ENCODE results near the gene TMEM242.

TMEM242 gene

DNA sequence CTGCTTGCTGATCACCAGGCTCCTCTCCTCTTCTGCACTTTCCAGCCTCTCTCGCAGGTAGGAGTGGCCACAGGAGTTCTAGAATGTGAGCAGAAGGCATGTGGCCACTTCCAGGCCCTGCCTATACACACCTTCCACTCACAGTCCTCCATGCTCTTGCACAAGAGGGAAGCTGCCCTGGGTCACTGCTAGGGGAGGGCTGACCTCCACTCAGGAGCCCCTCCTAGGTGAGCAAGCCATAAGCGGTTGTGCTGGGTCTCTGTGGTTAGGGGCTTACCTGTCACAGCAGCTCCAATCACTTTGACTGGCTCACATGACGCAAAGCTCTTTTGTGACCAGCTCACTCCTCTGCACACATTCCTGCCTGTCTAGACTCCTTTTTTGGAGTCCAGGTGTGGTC, 68.2 kb downstream of the TMEM242 start:
- no peak for ATAC-seq

GRCh38 chr6:157254538-157254937, 68.8 kb downstream of the TMEM242 start:
- no peak for ATAC-seq
- TF ChIP-seq POU6F1 (CRISPR knock-in tag; IDR thresholded peaks at IDR 0.05; ENCODE audit: borderline replicate concordance, low read depth) (no peak), ZNF565 (CRISPR knock-in tag; conservative IDR thresholded peaks at IDR 0.05; ENCODE audit: low read depth) (no peak), GLIS3 (CRISPR knock-in tag; IDR thresholded peaks at IDR 0.05) (no peak), CSDC2 (CRISPR knock-in tag; IDR thresholded peaks at IDR 0.05) (no peak), BACH2 (CRISPR knock-in tag; IDR thresholded peaks at IDR 0.05; ENCODE audit: borderline replicate concordance) (no peak), RARB (CRISPR knock-in tag; IDR thresholded peaks at IDR 0.05) (no peak), PATZ1 (CRISPR knock-in tag; IDR thresholded peaks at IDR 0.05; ENCODE audit: borderline replicate concordance) (no peak)
- TF ChIP-seq, protein P1, sequence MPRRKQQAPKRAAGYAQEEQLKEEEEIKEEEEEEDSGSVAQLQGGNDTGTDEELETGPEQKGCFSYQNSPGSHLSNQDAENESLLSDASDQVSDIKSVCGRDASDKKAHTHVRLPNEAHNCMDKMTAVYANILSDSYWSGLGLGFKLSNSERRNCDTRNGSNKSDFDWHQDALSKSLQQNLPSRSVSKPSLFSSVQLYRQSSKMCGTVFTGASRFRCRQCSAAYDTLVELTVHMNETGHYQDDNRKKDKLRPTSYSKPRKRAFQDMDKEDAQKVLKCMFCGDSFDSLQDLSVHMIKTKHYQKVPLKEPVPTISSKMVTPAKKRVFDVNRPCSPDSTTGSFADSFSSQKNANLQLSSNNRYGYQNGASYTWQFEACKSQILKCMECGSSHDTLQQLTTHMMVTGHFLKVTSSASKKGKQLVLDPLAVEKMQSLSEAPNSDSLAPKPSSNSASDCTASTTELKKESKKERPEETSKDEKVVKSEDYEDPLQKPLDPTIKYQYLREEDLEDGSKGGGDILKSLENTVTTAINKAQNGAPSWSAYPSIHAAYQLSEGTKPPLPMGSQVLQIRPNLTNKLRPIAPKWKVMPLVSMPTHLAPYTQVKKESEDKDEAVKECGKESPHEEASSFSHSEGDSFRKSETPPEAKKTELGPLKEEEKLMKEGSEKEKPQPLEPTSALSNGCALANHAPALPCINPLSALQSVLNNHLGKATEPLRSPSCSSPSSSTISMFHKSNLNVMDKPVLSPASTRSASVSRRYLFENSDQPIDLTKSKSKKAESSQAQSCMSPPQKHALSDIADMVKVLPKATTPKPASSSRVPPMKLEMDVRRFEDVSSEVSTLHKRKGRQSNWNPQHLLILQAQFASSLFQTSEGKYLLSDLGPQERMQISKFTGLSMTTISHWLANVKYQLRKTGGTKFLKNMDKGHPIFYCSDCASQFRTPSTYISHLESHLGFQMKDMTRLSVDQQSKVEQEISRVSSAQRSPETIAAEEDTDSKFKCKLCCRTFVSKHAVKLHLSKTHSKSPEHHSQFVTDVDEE (CRISPR knock-in tag; IDR thresholded peaks at IDR 0.05) = no peak

More for the DNA sequence above, 68.2 kb downstream of the TMEM242 start:
- TF ChIP-seq RARB (CRISPR knock-in tag; IDR thresholded peaks at IDR 0.05) = no peak
- no peak for TF ChIP-seq GLIS3 (CRISPR knock-in tag; IDR thresholded peaks at IDR 0.05)
- no peak for TF ChIP-seq SNAI2 (CRISPR knock-in tag; IDR thresholded peaks at IDR 0.05)
- no peak for TF ChIP-seq PPARA (CRISPR knock-in tag; IDR thresholded peaks at IDR 0.05; ENCODE audit: borderline replicate concordance)
- TF ChIP-seq, protein P2, sequence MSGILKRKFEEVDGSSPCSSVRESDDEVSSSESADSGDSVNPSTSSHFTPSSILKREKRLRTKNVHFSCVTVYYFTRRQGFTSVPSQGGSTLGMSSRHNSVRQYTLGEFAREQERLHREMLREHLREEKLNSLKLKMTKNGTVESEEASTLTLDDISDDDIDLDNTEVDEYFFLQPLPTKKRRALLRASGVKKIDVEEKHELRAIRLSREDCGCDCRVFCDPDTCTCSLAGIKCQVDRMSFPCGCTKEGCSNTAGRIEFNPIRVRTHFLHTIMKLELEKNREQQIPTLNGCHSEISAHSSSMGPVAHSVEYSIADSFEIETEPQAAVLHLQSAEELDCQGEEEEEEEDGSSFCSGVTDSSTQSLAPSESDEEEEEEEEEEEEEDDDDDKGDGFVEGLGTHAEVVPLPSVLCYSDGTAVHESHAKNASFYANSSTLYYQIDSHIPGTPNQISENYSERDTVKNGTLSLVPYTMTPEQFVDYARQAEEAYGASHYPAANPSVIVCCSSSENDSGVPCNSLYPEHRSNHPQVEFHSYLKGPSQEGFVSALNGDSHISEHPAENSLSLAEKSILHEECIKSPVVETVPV (CRISPR knock-in tag; IDR thresholded peaks at IDR 0.05) = no peak
- TF ChIP-seq PATZ1 (CRISPR knock-in tag; IDR thresholded peaks at IDR 0.05; ENCODE audit: borderline replicate concordance) = no peak
- TF ChIP-seq ZNF565 (CRISPR knock-in tag; conservative IDR thresholded peaks at IDR 0.05; ENCODE audit: low read depth) = no peak
- TF ChIP-seq BACH2 (CRISPR knock-in tag; IDR thresholded peaks at IDR 0.05; ENCODE audit: borderline replicate concordance) = no peak
- TF ChIP-seq ZFP3 (CRISPR knock-in tag; IDR thresholded peaks at IDR 0.05) = no peak
- no peak for TF ChIP-seq ZFP30 (CRISPR knock-in tag; IDR thresholded peaks at IDR 0.05)
- TF ChIP-seq TCF4 (CRISPR knock-in tag; IDR thresholded peaks at IDR 0.05; ENCODE audit: borderline replicate concordance) = no peak
- no peak for TF ChIP-seq CSDC2 (CRISPR knock-in tag; IDR thresholded peaks at IDR 0.05)
- TF ChIP-seq ZC3H10 (CRISPR knock-in tag; IDR thresholded peaks at IDR 0.05) = no peak
- no peak for TF ChIP-seq ARNTL (CRISPR knock-in tag; IDR thresholded peaks at IDR 0.05; ENCODE audit: borderline replicate concordance, low read depth)
- no peak for TF ChIP-seq ZNF8 (CRISPR knock-in tag; IDR thresholded peaks at IDR 0.05)
- TF ChIP-seq ZNF70 (CRISPR knock-in tag; IDR thresholded peaks at IDR 0.05) = no peak

DNA sequence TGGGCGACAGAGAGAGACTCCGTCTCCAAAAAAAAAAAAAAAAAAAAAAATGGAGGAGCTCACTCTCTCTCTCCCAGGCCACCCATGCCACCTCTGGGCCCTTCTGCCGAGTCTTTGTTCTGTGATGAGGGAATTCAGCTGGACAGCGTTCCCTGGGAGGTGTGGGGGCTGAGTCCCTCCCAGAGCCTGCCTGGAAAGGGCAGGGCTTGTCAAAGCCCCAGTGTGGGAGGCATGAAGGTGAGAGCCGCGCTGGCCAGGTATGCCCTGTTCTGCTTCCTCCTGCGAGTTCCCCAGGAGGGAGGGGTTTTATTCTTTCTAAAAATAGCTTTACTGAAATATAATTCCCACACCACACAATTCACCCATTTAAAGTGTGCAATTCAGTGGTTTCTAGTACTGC, 69.6 kb downstream of the TMEM242 start:
- ATAC-seq = no peak
- no peak for TF ChIP-seq ZNF70 (CRISPR knock-in tag; IDR thresholded peaks at IDR 0.05)
- no peak for TF ChIP-seq CSDC2 (CRISPR knock-in tag; IDR thresholded peaks at IDR 0.05)
- TF ChIP-seq ISL1 (CRISPR knock-in tag; IDR thresholded peaks at IDR 0.05) = no peak
- TF ChIP-seq PATZ1 (CRISPR knock-in tag; IDR thresholded peaks at IDR 0.05; ENCODE audit: borderline replicate concordance) = no peak
- TF ChIP-seq, protein P1 (CRISPR knock-in tag; IDR thresholded peaks at IDR 0.05) = no peak
- TF ChIP-seq ZC3H10 (CRISPR knock-in tag; IDR thresholded peaks at IDR 0.05) = no peak
- TF ChIP-seq BACH2 (CRISPR knock-in tag; IDR thresholded peaks at IDR 0.05; ENCODE audit: borderline replicate concordance) = no peak
- no peak for TF ChIP-seq GLIS3 (CRISPR knock-in tag; IDR thresholded peaks at IDR 0.05)
- TF ChIP-seq ARNTL (CRISPR knock-in tag; IDR thresholded peaks at IDR 0.05; ENCODE audit: borderline replicate concordance, low read depth) = no peak
- no peak for TF ChIP-seq ZNF8 (CRISPR knock-in tag; IDR thresholded peaks at IDR 0.05)
- no peak for TF ChIP-seq ESRRG (CRISPR knock-in tag; IDR thresholded peaks at IDR 0.05)
- no peak for TF ChIP-seq PPARA (CRISPR knock-in tag; IDR thresholded peaks at IDR 0.05; ENCODE audit: borderline replicate concordance)
- TF ChIP-seq ZFP30 (CRISPR knock-in tag; IDR thresholded peaks at IDR 0.05) = no peak
- no peak for TF ChIP-seq TOX (CRISPR knock-in tag; IDR thresholded peaks at IDR 0.05; ENCODE audit: borderline replicate concordance)
